Spleen (tissue), 11 donors: ENCODE measurements around the gene GMNN. TPM values are rescaled to one million over a fixed set of nuclear protein-coding genes. Genes with fewer than 3 reads are reported as not detected.

Experiments
- DNase-seq: peaks from one replicate; pipeline ENCODE4 v3.0.0-alpha.2; 2020
- H3K27ac ChIP-seq, 8 donors: fragments of 200-600 bp; sonication (generic) in 7 of 8; 1 replicate in 4 of 8; 2 replicates in 4 of 8; pipeline versions ENCODE4 v1.5.0 to v1.8.0; 2016 to 2021; ENCODE audit warnings: inconsistent platforms in 4 of 8, mild to moderate bottlenecking in 4 of 8, moderate library complexity in 1 of 8
- H3K27me3 ChIP-seq, 7 donors: fragments of 200-600 bp; sonication (generic) in 6 of 7; replicated peaks in 1 of 7; 1 replicate in 4 of 7; 2 replicates in 3 of 7; pipeline versions ENCODE4 v1.5.0 to v1.8.0; 2016 to 2021; ENCODE audit warnings: inconsistent platforms in 3 of 7, mild to moderate bottlenecking in 1 of 7
- H3K36me3 ChIP-seq, 6 donors: fragments of 200-600 bp; sonication (generic) in 5 of 6; 1 replicate in 4 of 6; 2 replicates in 2 of 6; pipeline versions ENCODE4 v1.5.0 to v1.8.0; 2016 to 2021; ENCODE audit warnings: inconsistent platforms in 2 of 6
- H3K4me1 ChIP-seq, 6 donors: fragments of 200-600 bp; sonication (generic) in 5 of 6; 1 replicate in 3 of 6; 2 replicates in 3 of 6; pipeline versions ENCODE4 v1.5.0 to v1.8.0; 2016 to 2021; ENCODE audit warnings: inconsistent platforms in 3 of 6
- H3K4me3 ChIP-seq, 8 donors: fragments of 200-600 bp; sonication (generic) in 7 of 8; 1 replicate in 4 of 8; 2 replicates in 4 of 8; pipeline versions ENCODE4 v1.5.0 to v1.8.0; 2016 to 2021; ENCODE audit warnings: inconsistent platforms in 4 of 8, mild to moderate bottlenecking in 4 of 8, moderate library complexity in 2 of 8
- H3K9me3 ChIP-seq, 8 donors: fragments of 200-600 bp; sonication (generic) in 7 of 8; 1 replicate in 4 of 8; 2 replicates in 4 of 8; pipeline versions ENCODE4 v1.5.0 to v1.8.0; 2016 to 2021; ENCODE audit warnings: inconsistent platforms in 4 of 8
- POLR2A ChIP-seq, 3 donors: fragments of 450-650 bp; IDR thresholded peaks; one replicate each; pipeline ENCODE4 v1.5.1; 2017; ENCODE audit warnings: antibody characterized with exemption in 3 of 3, mild to moderate bottlenecking in 1 of 3
- POLR2AphosphoS5 ChIP-seq, 3 donors: sonication (generic); formaldehyde crosslinking; IDR thresholded peaks; one replicate each; pipeline ENCODE4 v1.5.1; 2017; ENCODE audit warnings: antibody characterized with exemption in 3 of 3
- WGBS, 5 donors: extraction: QIAGEN DNeasy Blood & Tissue Kit in 3 of 5; methylation state at CpG; one replicate each; pipeline versions ENCODE4 v1.1.5 to v1.1.7; 2013 to 2018; 5-methylcytosine and 5-hydroxymethylcytosine counted together
- intact Hi-C: fragments of 100-400 bp; cut with DNase I; formaldehyde crosslinking; loops from one replicate; pipeline ENCODE4 v1.15.0; 2023; ENCODE audit warnings: low total_unique reads
- polyA plus RNA-seq, 3 donors: library from polyadenylated mRNA; stranded (reverse); fragments of 200-250 nt; gene quantifications; one replicate each; pipeline ENCODE4 v1.2.1, GENCODE V29; 2013
- total RNA-seq, 7 donors: library from RNA; depleted of rRNA in 3 of 7; stranded (reverse); fragments of >200 nt in 3 of 7; fragmentation: NEBNext Ultra II Directional in 4 of 7; extraction: Animal tissue kit (Norgen Biotek cat#: 25700) in 4 of 7; gene quantifications; one replicate each; pipeline versions ENCODE4 v1.1.0 to v1.2.1, GENCODE V29; 2016 to 2021
- TF ChIP-seq, protein P1 (sequence below), 11 experiments: fragments of 200-600 bp in 7 of 11; fragments of 450-650 bp in 4 of 11; sonication (generic) in 4 of 11; IDR thresholded peaks in 8 of 11; conservative IDR thresholded peaks in 3 of 11; 1 replicate in 7 of 11; 2 replicates in 4 of 11; pipeline versions ENCODE4 v1.4.0 to v1.8.0; 2016 to 2021; ENCODE audit warnings: antibody characterized with exemption in 11 of 11, inconsistent platforms in 4 of 11, mild to moderate bottlenecking in 1 of 11
- donor health status: healthy with polysubstance abuse.
- donor health status: DM: no; HTN: no; CAD: no; lungs with moderate emphysema.
- donor health status: DM: no; HTN: no; CAD: no.
- donor health status: Bipolar disorder and iron deficiency.
- donor health status: healthy.
- donor health status: DM: no; HTN: no; CAD: no.
- donor health status: DM: yes; HTN: yes; CAD: no.

Gene GMNN
- total and polyA plus RNA-seq, 10 donors, result 11.1 to 32.3 (median 16.1) TPM

DNA sequence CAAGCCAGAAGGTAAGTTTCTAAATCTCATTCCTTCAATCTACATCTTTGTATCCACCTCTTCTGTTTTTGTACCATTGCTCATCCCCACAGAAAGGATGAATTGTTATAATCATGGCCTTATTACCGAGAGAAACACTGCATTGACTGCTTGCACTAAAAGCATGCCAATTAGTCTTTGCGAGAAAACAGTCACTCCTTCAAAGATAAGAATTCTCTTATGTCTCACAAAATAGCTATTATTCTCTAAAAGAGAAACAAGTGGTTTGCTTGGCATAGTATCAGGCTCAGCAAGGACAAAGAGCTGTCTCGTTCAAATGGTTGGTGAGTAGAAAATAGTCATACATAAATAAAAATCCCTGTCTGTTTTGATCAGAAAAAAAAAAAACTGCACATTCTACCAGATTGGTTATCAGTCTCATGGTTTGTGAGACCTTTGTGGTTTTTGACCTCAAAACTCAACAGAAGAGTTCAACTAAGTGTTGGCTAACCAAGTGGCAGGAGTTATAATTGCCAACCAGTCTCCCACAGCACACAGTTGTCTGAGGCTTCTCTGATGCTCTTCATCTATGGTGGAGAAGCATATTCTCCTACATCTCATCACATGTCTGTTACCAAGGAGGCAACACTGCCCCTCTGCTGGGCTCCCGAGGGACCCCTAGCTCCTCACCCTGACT, 59.1 kb downstream of the GMNN start:
- WGBS, 5 donors, result 85 to 95% (median 88%) methylated on average over 4 of the region's 4 CpGs
- no peaks in the 10 kb centered on the region for H3K27me3 ChIP-seq
- peaks cover 0 to 98% (median 63%) of the 10 kb centered on the region in 6 donors for H3K36me3 ChIP-seq
- H3K4me1 ChIP-seq, result peaks cover 0 to 30% (median 11%) of the 10 kb centered on the region in 6 donors
- intact Hi-C loops, result no loop called here
- no peaks in the 10 kb centered on the region for H3K9me3 ChIP-seq
- DNase-seq, result no peak
- TF ChIP-seq POLR2A (IDR thresholded peaks at IDR 0.05) (no peak), POLR2AphosphoS5 (IDR thresholded peaks at IDR 0.05) (peak in 1 of 3 donors; percentile 21)
- TF ChIP-seq, protein P1, sequence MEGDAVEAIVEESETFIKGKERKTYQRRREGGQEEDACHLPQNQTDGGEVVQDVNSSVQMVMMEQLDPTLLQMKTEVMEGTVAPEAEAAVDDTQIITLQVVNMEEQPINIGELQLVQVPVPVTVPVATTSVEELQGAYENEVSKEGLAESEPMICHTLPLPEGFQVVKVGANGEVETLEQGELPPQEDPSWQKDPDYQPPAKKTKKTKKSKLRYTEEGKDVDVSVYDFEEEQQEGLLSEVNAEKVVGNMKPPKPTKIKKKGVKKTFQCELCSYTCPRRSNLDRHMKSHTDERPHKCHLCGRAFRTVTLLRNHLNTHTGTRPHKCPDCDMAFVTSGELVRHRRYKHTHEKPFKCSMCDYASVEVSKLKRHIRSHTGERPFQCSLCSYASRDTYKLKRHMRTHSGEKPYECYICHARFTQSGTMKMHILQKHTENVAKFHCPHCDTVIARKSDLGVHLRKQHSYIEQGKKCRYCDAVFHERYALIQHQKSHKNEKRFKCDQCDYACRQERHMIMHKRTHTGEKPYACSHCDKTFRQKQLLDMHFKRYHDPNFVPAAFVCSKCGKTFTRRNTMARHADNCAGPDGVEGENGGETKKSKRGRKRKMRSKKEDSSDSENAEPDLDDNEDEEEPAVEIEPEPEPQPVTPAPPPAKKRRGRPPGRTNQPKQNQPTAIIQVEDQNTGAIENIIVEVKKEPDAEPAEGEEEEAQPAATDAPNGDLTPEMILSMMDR (IDR thresholded peaks at IDR 0.05 in 8 of 11, conservative IDR thresholded peaks at IDR 0.05 in 3 of 11), result no peak
- H3K4me3 ChIP-seq, result no peak overlapping the region
- no peak overlapping the region for H3K27ac ChIP-seq

Other genes starting within 250 kb of the GMNN start
- gene KIAA0319, start 128.7 kb upstream of the GMNN start, total RNA-seq, result under 1 TPM; 0.16 to 0.66 (median 0.34) TPM
- gene KIAA0319, start 128.7 kb upstream of the GMNN start, polyA plus RNA-seq, result under 1 TPM; 0.02 to 0.10 (median 0.07) TPM
- 10 to 100 TPM; 42.9 to 61.7 (median 46.7) TPM for gene TDP2, start 108.0 kb upstream of the GMNN start, total RNA-seq
- 10 to 100 TPM; 36.0 to 43.7 (median 38.4) TPM for gene TDP2, start 108.0 kb upstream of the GMNN start, polyA plus RNA-seq
- gene ACOT13, start 107.9 kb upstream of the GMNN start, total RNA-seq, result 10 to 100 TPM in 4 of 7 donors, 1 to 10 TPM in 3; 3.5 to 14.2 (median 11.4) TPM
- gene ACOT13, start 107.9 kb upstream of the GMNN start, polyA plus RNA-seq, result 10 to 100 TPM; 12.2 to 18.6 (median 14.2) TPM
- gene C6orf62, start 55.8 kb upstream of the GMNN start, total RNA-seq, result 100 to 1,000 TPM; 129 to 193 (median 146) TPM
- 10 to 100 TPM; 75.5 to 87.3 (median 78.6) TPM for gene C6orf62, start 55.8 kb upstream of the GMNN start, polyA plus RNA-seq
- gene ARMH2, start 24.0 kb downstream of the GMNN start, total RNA-seq, result 1 to 10 TPM in 3 of 7 donors, under 1 TPM in 1, not detected in 3; 0.57 to 3.0 (median 1.5) TPM
- 1 to 10 TPM in 1 of 3 donors, under 1 TPM in 1, not detected in 1; 0.35 to 1.0 TPM for gene ARMH2, start 24.0 kb downstream of the GMNN start, polyA plus RNA-seq
- 100 to 1,000 TPM; 128 to 247 (median 172) TPM for gene RIPOR2, start 161.0 kb downstream of the GMNN start, total RNA-seq
- gene RIPOR2, start 161.0 kb downstream of the GMNN start, polyA plus RNA-seq, result 10 to 100 TPM; 40.6 to 43.4 (median 41.2) TPM